Chondrocyte (in vitro differentiated cells): ENCODE measurements around the gene AFAP1. TPM values are rescaled to one million over a fixed set of nuclear protein-coding genes. Genes with fewer than 3 reads are reported as not detected.

ENCODE experiments used
- DNase-seq: peaks from one replicate; pipeline ENCODE4 v3.0.0; 2021; ENCODE audit warnings: mixed read lengths, low spot score
- H3K27ac Mint-ChIP-seq: one replicate; pipeline ENCODE4 v1.8.0; 2021; ENCODE audit warnings: mild to moderate bottlenecking, moderate library complexity, mixed read lengths; ENCODE audit not compliant: unreplicated experiment
- H3K27me3 Mint-ChIP-seq: 2 replicates; pipeline ENCODE4 v1.8.0; 2021; ENCODE audit warnings: low read depth, mixed read lengths
- H3K36me3 Mint-ChIP-seq: 2 replicates; pipeline ENCODE4 v1.8.0; 2021; ENCODE audit warnings: low read depth, mixed read lengths
- H3K4me1 Mint-ChIP-seq: 2 replicates; pipeline ENCODE4 v1.8.0; 2021; ENCODE audit warnings: low read depth, mild to moderate bottlenecking, mixed read lengths
- H3K4me3 Mint-ChIP-seq: one replicate; pipeline ENCODE4 v1.8.0; 2021; ENCODE audit warnings: mild to moderate bottlenecking, moderate library complexity, mixed read lengths; ENCODE audit not compliant: unreplicated experiment
- H3K9me3 Mint-ChIP-seq: 2 replicates; pipeline ENCODE4 v1.8.0; 2021; ENCODE audit warnings: low read depth, mixed read lengths
- total RNA-seq: library from RNA; stranded (reverse); gene quantifications from 3 replicates; pipeline ENCODE4 v1.2.1, GENCODE V29; 2021
- TF ChIP-seq, protein P1 (sequence below): fragments of 200-600 bp; sonication (generic); IDR thresholded peaks from 2 replicates; pipeline ENCODE4 v1.5.0; 2021; ENCODE audit warnings: antibody characterized with exemption, mild to moderate bottlenecking, moderate library complexity

Gene AFAP1
- total RNA-seq, 1 donor from 2014 or later: 118 TPM

DNA sequence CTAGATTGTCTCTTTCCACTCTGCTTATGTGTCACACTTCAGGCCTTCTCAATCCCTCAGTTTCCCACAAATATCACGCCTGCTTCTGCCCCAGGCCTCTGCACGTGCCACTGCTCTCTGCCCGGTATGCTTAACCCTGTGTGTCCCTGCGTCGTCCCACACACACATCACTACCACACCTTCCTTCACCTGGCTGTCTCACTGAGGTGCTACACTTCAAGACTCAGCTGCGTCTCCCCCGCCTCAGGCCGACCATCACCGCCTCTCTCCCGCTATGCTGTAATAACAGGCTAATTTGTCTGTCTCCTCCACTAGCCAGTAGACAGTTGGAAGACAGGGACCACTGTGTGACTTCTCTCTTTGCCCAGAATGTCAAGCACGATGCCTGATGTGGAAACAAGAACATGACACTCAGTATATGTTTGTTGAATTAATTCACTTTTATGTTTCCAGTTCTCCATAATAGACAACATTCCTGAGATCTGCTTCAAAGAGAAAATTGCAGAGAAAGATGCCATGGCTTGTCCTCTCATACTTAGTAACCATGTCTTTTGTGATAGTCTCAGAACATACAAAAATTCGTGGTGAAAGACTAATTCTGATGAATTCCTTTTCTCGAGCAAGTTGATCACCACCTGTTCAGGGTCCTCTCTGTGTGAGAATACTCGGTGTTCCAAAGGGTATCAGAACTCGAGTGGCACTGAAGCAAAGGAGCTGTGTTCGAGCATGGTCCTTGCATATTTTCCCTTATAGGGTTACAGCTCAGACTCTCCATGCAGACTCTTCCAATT is 54.2 kb downstream of the AFAP1 start:
- no peaks in the 10 kb centered on the region for H3K27me3 Mint-ChIP-seq
- TF ChIP-seq, protein P1, sequence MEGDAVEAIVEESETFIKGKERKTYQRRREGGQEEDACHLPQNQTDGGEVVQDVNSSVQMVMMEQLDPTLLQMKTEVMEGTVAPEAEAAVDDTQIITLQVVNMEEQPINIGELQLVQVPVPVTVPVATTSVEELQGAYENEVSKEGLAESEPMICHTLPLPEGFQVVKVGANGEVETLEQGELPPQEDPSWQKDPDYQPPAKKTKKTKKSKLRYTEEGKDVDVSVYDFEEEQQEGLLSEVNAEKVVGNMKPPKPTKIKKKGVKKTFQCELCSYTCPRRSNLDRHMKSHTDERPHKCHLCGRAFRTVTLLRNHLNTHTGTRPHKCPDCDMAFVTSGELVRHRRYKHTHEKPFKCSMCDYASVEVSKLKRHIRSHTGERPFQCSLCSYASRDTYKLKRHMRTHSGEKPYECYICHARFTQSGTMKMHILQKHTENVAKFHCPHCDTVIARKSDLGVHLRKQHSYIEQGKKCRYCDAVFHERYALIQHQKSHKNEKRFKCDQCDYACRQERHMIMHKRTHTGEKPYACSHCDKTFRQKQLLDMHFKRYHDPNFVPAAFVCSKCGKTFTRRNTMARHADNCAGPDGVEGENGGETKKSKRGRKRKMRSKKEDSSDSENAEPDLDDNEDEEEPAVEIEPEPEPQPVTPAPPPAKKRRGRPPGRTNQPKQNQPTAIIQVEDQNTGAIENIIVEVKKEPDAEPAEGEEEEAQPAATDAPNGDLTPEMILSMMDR: no peak
- H3K9me3 Mint-ChIP-seq: peaks cover 11% of the 10 kb centered on the region
- H3K4me3 Mint-ChIP-seq: no peak overlapping the region
- peak overlapping the region; percentile 80 for H3K27ac Mint-ChIP-seq
- DNase-seq: no peak
- H3K36me3 Mint-ChIP-seq: peaks cover 7% of the 10 kb centered on the region
- peaks cover 87% of the 10 kb centered on the region for H3K4me1 Mint-ChIP-seq

DNA sequence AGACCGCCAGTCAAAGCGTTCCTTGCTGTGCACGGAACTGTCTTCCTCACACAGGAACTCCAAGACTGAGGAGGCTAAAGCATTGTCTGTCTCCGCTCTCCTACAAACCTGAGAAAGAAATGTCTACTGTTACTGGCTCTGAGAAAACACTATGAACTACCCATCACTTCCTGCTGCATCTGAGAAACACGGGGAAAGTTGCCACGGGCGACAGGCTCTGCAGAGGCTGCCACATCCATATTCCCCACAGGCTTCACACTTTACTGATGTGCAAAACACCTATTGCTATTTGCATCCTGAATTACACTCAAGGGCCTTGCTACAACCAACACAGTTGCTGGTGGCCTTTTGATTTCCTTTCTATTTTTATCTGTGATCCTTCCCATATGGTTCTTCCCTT is 59.0 kb downstream of the AFAP1 start:
- no peak for DNase-seq
- H3K4me3 Mint-ChIP-seq: no peak overlapping the region
- H3K27me3 Mint-ChIP-seq: no peaks in the 10 kb centered on the region
- H3K9me3 Mint-ChIP-seq: peaks cover 4% of the 10 kb centered on the region
- TF ChIP-seq, protein P1: no peak
- peak overlapping the region; percentile 97 for H3K27ac Mint-ChIP-seq
- peaks cover 97% of the 10 kb centered on the region for H3K4me1 Mint-ChIP-seq
- H3K36me3 Mint-ChIP-seq: peaks cover 4% of the 10 kb centered on the region

DNA sequence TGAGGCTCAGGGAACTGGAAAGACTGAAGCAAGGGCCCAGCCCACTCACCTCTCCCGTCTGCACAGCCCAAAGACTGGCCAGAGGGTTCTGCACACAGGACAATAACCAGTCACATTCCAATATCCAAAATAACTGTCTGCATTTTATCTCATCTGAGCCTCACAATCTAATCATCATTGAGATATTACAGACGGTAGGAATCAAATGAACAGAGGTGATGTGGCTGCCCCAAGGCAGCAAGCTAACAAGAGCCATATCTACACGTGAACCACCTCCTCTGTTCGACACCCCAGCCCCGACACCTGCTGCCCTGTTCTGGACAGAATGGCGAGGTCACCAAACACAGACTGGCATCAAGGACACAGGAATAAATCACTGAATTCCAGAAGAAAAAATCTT is 60.5 kb downstream of the AFAP1 start:
- no peaks in the 10 kb centered on the region for H3K36me3 Mint-ChIP-seq
- H3K27ac Mint-ChIP-seq: peak overlapping the region; percentile 97
- TF ChIP-seq, protein P1: no peak
- DNase-seq: no peak
- peaks cover 3% of the 10 kb centered on the region for H3K9me3 Mint-ChIP-seq
- peaks cover 93% of the 10 kb centered on the region for H3K4me1 Mint-ChIP-seq
- peak overlapping the region; percentile 53 for H3K4me3 Mint-ChIP-seq
- H3K27me3 Mint-ChIP-seq: no peaks in the 10 kb centered on the region

DNA sequence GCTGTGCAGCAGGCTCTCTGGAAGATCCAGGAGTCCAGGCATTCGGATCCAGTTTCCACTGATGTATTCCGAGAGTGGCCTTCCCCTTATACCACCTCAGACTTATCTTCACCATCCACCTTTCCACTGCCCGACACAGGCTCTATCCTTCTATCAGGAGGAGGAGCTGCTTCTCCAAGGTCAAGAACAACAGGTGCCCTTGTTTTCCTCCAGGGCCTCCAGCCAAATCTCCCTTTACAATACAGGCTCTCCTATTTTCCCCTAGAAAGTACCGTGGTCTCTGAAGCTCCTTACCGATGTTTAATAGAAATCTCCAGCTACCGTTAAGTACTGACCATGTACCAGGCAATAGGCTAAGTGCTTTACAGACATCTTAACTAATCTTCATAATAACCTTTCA is 61.3 kb downstream of the AFAP1 start:
- Mint-ChIP-seq H3K9me3 (no peaks in the 10 kb centered on the region), H3K4me1 (peaks cover 93% of the 10 kb centered on the region), H3K27ac (peak overlapping the region; percentile 97), H3K27me3 (no peaks in the 10 kb centered on the region), H3K4me3 (no peak overlapping the region), H3K36me3 (no peaks in the 10 kb centered on the region)
- DNase-seq: no peak
- TF ChIP-seq, protein P1: no peak

DNA sequence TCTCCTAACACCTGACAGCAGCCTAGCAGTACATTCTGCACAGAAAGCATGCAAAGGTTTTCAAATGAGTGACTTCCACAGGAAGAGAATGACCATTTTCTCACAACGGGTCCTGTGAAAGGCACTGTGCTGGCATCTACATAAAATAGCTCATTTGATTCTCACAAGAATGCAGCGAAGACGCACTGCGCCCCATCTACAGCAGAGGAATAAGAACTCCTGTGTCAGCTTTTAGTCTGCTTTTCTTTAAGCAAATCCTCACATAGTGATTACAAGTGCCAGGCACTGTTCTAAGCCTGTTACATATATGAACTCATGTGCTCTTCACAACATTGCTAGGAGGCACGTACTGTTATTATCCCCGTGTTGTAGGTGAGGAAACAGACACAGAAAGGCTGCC is 62.5 kb downstream of the AFAP1 start:
- Mint-ChIP-seq H3K27me3 (no peaks in the 10 kb centered on the region), H3K36me3 (no peaks in the 10 kb centered on the region), H3K4me3 (no peak overlapping the region), H3K27ac (peak overlapping the region; percentile 89), H3K4me1 (peaks cover 87% of the 10 kb centered on the region), H3K9me3 (no peaks in the 10 kb centered on the region)
- DNase-seq: no peak
- TF ChIP-seq, protein P1: no peak
